ENCODE results near the gene ICAM3. TPM values are rescaled to one million over a fixed set of nuclear protein-coding genes. Genes with fewer than 3 reads are reported as not detected.

ICAM3 gene
- total RNA-seq, 2 experiments from 2014 or later: 63.7 to 76.4 TPM

DNA sequence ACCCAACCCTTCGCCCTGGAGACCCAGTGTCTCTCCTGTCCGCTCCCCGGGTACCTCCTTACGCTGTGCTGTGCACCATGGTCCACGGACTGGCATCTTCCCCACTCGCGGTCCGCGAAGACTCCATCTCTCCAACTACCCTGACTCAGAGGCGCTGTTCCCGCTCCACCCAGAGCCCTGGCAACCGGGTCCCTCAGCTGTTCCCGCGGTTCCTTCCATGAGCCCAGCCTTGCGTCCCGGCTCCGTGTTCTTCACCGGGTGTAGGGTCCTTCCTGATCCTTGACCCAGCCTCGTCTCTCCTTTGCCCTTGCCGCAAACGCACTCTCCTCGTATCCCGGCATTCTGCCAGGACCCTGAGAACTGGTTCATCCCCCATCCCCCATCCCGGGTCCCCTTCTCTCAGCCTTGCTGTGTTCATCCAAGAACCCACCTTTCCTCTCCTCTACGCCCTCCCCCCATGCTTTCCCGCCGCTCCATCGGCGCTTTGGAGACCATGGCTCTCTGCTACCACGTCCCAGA is 49.0 kb downstream of the ICAM3 start:
- intact Hi-C loops (cut with micrococcal nuclease; ENCODE audit: unreplicated experiment): no loop called here
- peaks cover 73% of the 10 kb centered on the region for H3K4me1 ChIP-seq (ENCODE audit: insufficient read depth, low read length, poor library complexity, severe bottlenecking)
- peak overlapping the region; percentile 68 for H3K4me3 ChIP-seq (ENCODE audit: low read depth, low read length, poor library complexity, severe bottlenecking)
- peaks cover 7% of the 10 kb centered on the region; the same call in 1 of the 2 replicates for H3K36me3 ChIP-seq (ENCODE audit: insufficient read depth, low read length)
- TF ChIP-seq EZH2phosphoT487 (IDR thresholded peaks at IDR 0.05; ENCODE audit: borderline replicate concordance, low read depth, low read length): no peak
- TF ChIP-seq, protein P1, sequence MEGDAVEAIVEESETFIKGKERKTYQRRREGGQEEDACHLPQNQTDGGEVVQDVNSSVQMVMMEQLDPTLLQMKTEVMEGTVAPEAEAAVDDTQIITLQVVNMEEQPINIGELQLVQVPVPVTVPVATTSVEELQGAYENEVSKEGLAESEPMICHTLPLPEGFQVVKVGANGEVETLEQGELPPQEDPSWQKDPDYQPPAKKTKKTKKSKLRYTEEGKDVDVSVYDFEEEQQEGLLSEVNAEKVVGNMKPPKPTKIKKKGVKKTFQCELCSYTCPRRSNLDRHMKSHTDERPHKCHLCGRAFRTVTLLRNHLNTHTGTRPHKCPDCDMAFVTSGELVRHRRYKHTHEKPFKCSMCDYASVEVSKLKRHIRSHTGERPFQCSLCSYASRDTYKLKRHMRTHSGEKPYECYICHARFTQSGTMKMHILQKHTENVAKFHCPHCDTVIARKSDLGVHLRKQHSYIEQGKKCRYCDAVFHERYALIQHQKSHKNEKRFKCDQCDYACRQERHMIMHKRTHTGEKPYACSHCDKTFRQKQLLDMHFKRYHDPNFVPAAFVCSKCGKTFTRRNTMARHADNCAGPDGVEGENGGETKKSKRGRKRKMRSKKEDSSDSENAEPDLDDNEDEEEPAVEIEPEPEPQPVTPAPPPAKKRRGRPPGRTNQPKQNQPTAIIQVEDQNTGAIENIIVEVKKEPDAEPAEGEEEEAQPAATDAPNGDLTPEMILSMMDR (conservative IDR thresholded peaks at IDR 0.05; ENCODE audit: low read length): no peak
- H3K9me3 ChIP-seq (ENCODE audit: low read length): no peaks in the 10 kb centered on the region
- CTCF ChIA-PET (ENCODE audit: unreplicated experiment): no interaction called here
- no TSS peak for BruUV-seq (replicated peaks)
- no peaks in the 10 kb centered on the region for H3K9me2 ChIP-seq (ENCODE audit: insufficient read depth, low read length)
- POLR2A ChIA-PET: interaction anchor here (0.8 kb wide), 1 partner anchor 121 kb away, joined by 5 read pairs; no protein-coding TSS in a partner anchor
- H3K79me2 ChIP-seq (ENCODE audit: insufficient read depth, low read depth, low read length): no peaks in the 10 kb centered on the region
- H2AFZ ChIP-seq (ENCODE audit: low read length): no peak overlapping the region
- DNase-seq (ENCODE audit: low spot score): no peak
- H3K27ac ChIP-seq (ENCODE audit: low read depth, low read length, poor library complexity, severe bottlenecking): no peak overlapping the region
- H3K4me2 ChIP-seq (ENCODE audit: low read length): peak overlapping the region; percentile 83
- no peaks in the 10 kb centered on the region for H4K20me1 ChIP-seq (ENCODE audit: insufficient read depth, low read length)

DNA sequence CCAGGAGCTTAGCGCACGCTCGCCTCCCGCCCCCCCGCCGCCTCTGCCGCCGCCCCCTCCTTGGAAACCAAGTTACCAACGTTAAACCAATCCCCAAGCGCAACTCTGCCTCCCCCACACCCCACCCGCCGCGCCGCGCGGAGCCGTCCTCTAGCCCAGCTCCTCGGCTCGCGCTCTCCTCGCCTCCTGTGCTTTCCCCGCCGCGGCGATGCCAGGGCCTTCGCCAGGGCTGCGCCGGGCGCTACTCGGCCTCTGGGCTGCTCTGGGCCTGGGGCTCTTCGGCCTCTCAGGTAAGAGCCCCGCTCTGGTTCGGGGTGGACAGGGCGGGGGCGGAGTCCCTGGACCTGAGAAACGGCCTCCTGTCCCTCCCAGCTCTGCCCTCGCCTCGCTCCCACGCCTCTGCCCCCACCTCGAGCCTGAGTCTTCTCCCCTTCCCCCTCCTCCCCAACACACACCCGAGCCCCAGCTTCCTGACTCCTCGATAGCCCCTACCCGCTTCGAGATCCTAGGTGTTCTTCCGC is 49.5 kb downstream of the ICAM3 start, which contains the start of gene ICAM5:
ICAM5 (plus strand) TSS at position 117 of the 521 bp plus-strand sequence; CDS start at position 209, 92 bp downstream.
- CTCF ChIA-PET (ENCODE audit: unreplicated experiment): interaction anchor here (1.0 to 1.8 kb wide), 2 partner anchors 20 to 30 kb away, joined by 3 to 5 read pairs; no protein-coding TSS in a partner anchor
- no peaks in the 10 kb centered on the region for H3K9me3 ChIP-seq (ENCODE audit: low read length)
- H3K4me3 ChIP-seq (ENCODE audit: low read depth, low read length, poor library complexity, severe bottlenecking): peak within 1 kb of the TSS; percentile 68
- peak; percentile 29 for DNase-seq (ENCODE audit: low spot score)
- peak within 1 kb of the TSS; percentile 83 for H3K4me2 ChIP-seq (ENCODE audit: low read length)
- BruUV-seq (replicated peaks): no TSS peak
- H3K36me3 ChIP-seq (ENCODE audit: insufficient read depth, low read length): peaks cover 11% of the 10 kb centered on the region; the same call in 1 of the 2 replicates
- H3K4me1 ChIP-seq (ENCODE audit: insufficient read depth, low read length, poor library complexity, severe bottlenecking): peaks cover 72% of the 10 kb centered on the region
- TF ChIP-seq, protein P1 (conservative IDR thresholded peaks at IDR 0.05; ENCODE audit: low read length): no peak
- no peak for TF ChIP-seq EZH2phosphoT487 (IDR thresholded peaks at IDR 0.05; ENCODE audit: borderline replicate concordance, low read depth, low read length)
- H3K27ac ChIP-seq (ENCODE audit: low read depth, low read length, poor library complexity, severe bottlenecking): peak within 1 kb of the TSS; percentile 56
- peak within 1 kb of the TSS; percentile 90 for H2AFZ ChIP-seq (ENCODE audit: low read length)
- intact Hi-C loops (cut with micrococcal nuclease; ENCODE audit: unreplicated experiment): no loop called here
- POLR2A ChIA-PET: interaction anchor here (0.6 to 1.6 kb wide), 8 partner anchors 9 to 121 kb away, joined by 3 to 13 read pairs (median 4); partner anchors contain the start of gene ICAM1
- no peaks in the 10 kb centered on the region for H3K79me2 ChIP-seq (ENCODE audit: insufficient read depth, low read depth, low read length)
- no peaks in the 10 kb centered on the region for H4K20me1 ChIP-seq (ENCODE audit: insufficient read depth, low read length)
- H3K9me2 ChIP-seq (ENCODE audit: insufficient read depth, low read length): no peaks in the 10 kb centered on the region

All from OCI-LY7 (cell line).